Measurements from ENCODE around the gene ADAMTS16.

ADAMTS16 gene

DNA sequence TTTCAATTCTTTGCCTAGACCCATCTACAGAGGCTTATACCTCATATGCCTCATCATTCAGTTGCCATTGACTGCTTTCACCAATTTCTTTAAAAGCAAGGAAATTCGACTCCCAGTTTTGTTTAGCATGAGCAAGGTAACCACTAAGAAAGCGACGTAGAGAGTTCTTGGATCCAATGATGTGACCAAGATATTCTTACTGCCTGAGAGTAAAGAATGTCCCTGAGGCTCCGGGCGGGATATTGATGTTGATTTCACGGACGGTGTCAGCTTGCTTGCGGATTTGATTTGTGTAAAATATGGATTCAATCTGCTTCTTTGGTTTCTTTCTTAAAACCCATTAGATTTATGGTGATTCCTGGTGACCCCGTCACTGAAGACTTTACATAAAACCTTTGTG is 147.3 kb downstream of the ADAMTS16 start:
- DNase-seq, result no peak

DNA sequence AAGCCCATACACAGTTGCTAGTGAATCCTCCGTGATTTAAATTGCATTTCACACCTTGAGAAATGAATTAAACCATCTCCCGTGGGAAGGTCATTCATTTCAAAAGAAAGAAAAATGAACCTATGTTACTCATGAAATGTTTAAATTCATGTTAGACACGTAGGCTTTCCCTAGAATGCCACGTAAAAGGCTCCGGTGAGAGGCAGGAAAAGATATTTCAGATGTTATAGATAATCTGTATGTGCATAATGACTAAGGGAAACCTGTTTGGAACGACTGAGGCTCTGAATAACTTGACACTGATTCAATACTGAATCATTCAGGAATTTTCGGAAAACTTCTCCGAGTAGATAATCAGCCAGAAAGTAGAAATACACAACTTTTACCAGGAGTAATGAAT is 148.1 kb downstream of the ADAMTS16 start:
- no peak for DNase-seq

DNA sequence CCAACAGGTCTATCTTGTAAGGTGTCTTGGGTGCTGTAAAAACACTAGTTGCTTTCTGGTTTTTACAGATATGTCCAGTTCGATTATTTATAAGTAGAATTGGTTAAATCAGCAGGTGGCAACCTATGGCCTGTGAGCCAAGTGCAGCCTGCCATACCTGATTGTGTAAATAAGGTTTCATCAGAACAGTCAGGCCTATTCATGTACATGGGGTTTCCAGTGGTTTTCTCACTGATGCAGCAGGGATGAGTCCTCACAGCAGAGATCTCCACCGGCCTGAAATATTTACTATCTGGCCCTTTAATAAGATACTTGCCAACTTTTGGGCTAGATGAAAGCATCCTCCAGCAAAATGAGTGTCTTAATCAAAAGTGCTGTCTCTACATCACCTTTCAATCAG is 149.4 kb downstream of the ADAMTS16 start:
- DNase-seq, result no peak

DNA sequence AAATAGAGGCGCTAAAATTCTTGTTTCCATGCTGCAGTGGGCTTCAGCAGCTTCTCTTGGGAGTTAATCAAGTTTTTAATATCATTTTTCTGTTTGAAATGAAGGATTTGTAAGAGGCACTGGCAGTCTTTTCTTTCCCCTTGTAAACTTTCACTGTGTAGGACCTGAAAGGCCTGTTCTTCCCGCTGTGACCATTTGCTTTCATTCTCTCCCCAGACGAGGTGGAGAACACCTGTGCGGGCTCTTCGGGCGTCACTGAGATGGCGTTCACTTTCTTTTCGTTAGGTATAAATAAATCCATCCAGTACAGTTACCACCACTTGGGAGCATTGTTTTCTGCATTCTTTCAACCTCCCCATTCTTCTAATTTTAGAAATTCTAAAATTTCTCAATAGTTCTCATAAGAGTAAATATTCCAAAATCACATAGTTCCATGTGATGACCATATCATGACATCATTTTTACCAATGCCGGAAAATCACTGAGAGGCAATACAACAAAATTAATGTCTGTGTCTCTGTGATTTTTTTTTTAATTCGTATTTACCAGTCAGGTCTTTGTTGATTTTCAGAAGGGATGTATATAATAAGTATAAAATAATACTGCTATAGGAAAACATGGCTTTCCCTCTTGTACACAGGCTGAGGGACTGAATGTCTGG is 150.7 kb downstream of the ADAMTS16 start:
- no peak for DNase-seq

DNA sequence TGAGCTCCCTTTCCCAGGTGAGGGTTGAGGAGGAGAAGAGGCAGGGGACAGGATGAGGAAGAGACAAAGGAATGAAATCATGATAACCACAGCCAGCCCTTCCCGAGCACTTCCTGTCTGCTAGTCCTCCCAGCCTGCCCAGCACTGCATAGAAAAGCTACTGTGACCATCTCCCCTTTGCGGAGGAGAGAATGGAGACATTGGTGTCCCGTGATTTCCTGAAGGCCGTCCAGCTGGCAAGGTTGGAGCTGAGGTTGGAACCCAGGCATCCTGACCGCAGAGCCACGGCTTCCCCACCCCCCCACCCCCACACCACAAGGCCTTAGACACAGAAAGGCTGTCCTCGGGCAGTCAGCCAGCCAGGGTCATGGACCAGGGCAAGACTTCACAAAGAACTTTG is 151.2 kb downstream of the ADAMTS16 start:
- DNase-seq, result no peak

DNA sequence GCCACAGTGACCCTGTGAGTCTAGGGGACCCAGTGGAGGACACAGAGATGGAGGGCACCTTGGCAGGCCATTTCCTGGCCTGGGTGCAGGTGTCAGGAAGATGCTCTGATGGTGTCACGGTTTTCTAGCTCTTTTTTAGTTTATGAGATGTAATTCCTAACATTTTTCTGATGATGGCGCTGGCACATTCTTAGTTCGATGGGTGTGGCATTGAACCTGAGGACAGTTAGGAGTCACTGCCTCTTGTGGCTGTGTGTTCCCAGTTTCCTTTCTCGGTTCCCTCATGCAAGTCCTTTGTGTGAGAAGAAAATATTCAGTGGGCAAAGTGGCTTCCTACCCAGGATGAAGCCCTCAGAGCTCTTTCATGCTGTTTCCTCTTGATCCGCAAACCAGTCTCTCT is 152.9 kb downstream of the ADAMTS16 start:
- DNase-seq, result no peak

DNA sequence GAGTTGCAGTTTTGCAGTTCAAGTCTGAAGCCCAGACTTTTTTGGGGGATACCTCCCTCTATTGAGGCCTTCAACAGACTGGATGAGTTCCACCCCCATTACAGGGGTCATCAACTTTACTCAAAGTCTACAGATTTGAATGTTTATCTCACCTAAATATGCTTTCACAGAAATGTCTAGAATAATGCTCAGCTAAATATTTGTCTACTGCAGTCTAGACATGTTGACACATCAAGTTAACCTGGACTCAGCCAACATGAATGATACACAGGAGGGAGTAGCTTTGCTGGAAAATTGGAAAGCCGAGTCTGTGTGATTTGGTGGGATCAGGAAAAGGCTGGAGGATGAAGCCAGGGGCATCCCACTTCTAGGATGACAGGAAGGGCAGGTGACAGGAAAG is 154.3 kb downstream of the ADAMTS16 start:
- DNase-seq, result no peak

DNA sequence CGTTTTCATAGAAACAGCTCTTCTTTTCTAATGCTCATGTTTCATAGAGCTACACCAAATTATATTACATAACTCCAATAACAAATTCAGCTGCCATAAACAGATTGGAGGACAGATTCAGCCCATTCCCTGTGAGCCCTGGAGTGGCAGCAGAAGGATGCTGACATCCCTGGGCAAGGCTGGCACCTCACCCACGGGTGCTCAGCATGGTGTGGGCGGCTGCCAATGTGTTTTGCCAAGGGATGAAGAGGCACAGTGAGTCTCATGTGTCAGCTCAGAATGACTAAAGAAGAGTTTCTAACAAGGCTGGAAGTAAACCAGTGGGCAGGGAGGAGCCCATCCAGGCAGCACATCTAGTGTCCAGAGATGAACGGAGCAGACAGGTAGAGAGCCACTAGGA is 155.2 kb downstream of the ADAMTS16 start:
- peak in 32 of 58 donors; percentile 7 to 84 (median 49) for DNase-seq

DNA sequence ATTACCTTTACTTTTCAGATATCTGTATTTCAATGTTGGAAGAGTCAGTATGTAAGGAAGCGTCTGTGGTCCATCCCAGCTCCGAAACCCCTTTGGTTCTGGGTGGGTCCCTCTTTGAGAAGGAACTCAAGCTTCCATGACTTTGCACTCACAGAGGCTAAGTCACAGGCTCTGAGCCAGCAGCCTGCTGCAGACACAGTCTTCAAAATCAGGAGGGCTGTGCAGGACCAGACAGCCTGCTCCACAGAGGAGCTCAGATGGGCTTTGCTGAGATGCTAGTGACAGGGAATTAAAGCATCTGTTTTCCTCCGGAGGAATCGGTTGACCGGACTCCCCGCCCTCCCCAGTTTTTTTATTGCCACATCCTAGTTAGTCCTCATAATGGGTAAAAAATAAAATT is 155.9 kb downstream of the ADAMTS16 start:
- DNase-seq, result peak in 1 of 58 donors; percentile 21

DNA sequence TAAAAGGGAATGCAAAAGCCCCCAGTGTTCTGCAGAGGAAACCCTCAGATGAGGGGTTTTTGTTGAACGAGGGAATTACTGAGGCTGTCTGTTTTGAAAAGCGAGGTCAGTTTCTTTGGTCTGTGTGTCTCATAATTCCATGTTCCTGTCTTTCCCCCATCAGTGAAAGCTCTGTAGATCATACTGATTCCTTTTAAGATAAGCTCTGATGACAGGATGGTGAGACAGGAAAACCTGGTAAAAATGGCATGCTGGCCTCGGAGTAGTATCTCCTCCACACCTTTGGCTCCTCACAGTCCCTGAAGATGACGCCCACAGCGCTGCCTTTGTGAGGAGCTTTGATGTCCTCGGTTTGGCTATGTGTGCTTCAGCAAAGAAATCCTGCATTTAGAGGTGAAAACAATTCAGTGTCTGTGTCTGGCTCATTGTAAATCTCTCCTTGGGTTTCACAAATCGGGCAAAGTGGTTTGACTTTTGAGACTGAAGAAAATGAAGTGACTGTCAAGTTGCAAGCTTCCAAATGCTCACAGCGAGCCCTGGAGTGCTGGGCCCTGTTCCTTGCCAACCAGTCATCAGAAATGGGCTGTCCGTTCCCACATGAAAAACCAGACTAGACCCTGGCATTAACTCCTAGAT is 157.4 kb downstream of the ADAMTS16 start:
- peak in 1 of 58 donors; percentile 20 for DNase-seq

DNA sequence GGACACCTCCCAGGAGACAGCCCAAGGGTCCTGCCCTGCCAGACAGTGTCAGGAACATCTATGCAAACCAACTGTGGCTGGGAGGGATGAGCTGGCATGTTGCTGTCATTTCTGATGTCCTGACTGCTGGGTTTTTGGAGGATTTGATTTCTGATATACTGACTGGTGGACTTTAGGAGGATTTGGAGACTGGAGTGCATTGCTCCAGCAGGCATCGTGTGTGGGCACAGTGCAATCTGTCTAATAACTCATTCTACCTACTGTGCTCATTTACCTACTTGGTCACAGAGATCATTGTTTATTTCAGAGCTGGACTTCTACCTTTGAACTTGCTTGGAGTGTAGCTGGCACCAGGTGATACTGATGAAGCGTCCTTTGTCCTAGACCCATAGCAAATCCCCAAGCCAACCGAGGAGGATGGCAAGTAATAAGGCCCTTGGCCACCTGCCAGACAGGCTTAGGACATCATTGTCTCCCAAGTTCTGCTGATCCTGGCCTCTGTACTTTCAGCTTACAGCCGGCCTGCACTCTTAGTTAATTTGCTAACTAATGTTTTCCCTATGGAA is 158.0 kb downstream of the ADAMTS16 start:
- DNase-seq, result peak in 1 of 58 donors; percentile 45

DNA sequence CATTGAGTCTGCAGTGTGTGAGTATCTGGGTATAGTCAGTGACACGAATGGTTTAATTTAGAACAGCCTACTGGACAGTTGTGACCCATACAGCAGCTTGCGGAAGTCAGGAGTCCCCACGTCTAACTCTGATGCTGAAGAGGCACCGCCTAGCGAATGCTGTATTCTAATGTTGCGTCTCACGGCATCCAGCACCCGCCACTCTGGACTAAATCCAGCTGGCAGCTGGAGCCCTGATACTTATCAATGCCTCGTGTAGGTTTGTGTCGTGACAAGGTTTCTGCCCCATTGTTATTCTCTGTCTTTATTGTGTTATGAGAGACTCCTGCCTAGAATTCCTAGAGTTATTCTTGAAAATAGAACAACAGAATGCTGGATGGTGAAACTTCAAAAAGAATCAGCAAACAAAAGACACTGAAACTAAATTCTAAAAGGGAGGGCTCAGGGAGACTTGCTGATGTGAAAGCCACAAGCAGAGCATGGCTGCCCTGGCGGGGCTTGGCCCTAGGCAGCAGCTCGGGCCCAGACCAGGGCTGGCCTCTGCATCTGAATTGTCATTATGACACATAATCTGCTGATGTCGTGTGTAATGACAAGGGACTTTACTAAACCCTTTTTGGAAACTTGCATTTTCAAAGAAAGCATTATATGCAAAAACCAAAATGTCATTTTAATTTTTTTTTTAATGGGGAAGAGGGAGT is 158.9 kb downstream of the ADAMTS16 start:
- DNase-seq, result no peak

DNA sequence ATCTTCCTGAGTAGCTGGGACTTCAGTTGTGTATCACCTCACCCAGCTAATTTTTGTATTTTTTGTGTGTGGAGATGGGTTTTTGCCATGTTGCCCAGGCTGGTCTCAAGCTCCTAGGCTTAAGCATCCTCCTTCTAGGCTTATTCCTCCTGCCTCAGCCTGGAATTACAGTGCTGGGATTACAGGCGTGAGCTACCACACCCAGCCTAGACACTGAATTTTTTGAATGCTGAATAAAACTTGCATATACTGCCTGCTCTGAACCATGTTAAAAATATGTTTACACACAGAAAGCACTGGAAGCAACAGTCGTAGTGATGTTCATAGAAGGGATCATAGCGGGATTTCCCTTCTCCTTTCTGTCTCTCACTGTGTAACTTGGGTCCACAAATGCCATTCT is 161.0 kb downstream of the ADAMTS16 start:
- no peak for DNase-seq

DNA sequence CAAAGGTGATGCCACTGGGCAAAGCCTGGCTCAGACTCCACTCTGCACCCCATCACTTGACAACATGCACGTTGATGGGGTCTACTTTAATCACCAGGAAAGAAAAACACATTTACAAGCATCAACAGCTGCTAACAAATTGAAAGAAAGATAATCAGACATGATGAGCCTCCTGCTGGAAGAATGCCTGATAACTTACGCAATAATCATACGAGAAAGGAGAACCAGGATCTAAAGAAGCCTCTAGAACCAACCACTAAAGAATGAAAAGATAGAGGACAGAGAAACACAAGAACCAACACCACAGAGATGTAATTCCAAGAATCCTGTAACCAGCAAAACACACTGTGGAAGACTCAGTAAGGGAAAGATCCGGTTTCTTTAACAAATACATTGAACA is 162.1 kb downstream of the ADAMTS16 start:
- DNase-seq, result no peak

DNA sequence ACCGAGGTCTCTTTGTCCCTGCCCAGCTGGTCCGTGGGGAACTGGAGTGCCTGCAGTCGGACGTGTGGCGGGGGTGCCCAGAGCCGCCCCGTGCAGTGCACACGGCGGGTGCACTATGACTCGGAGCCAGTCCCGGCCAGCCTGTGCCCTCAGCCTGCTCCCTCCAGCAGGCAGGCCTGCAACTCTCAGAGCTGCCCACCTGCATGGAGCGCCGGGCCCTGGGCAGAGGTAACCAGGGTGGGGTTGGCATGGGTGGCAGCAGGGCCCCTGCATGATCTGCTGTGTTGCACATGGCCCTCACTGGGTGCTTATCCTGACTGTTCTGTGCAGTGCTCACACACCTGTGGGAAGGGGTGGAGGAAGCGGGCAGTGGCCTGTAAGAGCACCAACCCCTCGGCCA is 163.1 kb downstream of the ADAMTS16 start:
- DNase-seq, result no peak

DNA sequence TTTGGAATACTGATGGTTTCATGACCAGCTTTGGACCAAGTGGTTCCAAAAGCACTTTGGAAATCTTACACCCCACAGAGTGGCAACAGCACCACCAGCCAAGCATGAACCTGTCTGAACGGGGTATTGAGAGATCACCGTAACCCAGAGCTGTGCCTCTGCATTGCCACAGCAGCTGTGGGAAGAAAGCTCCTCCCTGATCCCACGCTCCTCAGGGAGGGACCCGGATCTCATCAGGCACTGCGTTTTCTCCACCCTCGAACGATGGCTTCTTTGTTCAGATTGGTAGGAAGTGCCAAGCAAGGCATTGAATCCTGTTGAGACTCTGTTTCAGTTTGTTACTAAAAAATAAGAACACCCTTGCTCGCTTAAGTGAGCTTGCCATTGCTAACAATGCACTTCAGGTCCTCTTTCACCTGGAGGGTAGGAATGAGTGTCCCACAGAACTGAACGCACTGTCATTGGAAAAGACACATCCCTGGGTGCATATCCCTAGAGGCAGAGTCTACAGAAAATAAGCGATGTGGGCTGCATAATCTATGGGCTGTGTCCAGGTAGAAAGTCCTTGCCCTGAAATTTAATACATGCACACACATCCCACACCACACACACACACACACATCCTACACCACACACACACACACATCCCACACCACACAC is 164.4 kb downstream of the ADAMTS16 start:
- DNase-seq, result peak in 1 of 58 donors; percentile 7

DNA sequence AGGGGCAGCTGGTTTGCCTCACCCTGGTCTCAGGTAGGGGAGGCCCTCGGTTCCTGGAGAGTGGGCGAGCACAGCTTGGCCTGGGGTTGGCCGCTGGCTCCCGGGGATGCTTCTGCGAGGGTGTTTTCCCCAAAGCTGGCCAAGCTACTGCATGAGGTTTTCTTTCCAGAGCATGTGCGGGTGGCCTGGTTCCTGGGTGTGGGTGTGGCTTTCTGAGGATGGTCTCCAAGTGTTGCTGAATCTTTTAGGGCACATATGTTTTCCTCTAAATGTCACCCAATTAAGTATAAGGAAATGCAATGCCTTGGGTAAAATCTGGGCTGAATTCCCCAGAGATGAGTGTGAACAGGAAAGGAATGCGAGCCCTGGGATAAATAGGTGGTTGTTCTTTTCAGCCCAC is 166.6 kb downstream of the ADAMTS16 start:
- DNase-seq, result peak in 9 of 58 donors; percentile 9 to 52 (median 28)

DNA sequence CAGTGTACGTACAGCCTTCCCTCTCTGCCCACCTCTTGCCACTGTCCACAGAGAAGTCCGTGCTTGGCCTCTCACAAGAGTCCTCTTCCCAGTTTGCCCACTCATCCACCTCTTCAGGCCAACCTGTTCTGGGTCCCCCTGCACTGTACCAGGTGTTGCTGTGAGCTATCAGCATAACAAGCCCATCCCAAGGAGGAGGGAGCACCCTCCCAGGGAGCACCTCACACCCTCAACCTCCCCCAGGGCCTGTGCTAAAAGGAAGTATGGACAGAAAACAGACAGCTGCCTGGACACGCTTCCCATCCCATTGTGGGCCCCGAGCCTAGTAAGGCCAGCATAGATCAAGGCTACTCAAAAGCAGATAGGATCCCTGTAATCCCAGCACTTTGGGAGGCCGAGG is 168.2 kb downstream of the ADAMTS16 start:
- no peak for DNase-seq

DNA sequence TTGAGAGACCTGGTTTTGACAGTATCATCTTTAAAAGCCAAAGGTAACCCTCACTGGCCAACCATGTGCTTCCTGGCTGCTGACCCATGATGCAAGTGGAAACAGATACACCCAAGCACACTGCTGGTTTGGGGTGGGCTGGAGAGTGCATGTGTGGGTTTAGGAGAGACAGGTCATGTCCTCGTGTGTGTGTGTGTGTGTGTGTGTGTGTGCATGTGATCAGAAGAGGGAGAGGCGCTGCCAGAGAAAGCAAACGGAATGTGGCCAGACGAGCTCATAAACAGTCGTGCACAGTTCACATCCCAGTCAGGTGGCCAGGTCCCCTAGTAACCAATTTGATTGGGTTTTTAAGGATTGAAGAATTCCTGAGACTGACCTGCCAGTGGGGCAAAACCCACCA is 169.5 kb downstream of the ADAMTS16 start:
- DNase-seq, result no peak

DNA sequence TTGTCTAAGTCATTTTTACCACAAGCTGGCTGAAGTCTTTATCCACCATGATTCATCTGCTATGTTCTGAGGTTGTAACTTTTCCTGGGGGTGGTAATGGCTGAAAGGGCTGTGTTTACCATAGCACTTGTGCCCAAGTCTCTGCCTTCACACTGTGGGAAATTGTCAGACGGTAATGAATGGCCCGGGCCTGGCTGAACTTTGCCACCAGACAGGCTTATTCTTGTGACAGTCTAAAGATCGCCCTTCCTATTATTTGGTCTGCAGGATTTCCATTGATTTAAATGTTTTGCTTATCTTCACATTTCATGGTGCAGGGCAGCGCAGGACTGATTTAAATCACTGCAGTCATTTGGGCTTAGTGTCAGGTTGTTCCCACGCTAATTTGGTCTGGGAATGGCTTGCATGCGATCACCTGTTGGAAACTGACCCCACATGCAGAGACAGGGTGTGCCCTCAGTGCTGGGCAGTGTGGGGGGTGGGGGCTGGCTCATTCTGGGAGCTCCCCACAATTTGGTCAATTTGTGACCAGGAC is 173.0 kb downstream of the ADAMTS16 start:
- no peak for DNase-seq

DNA sequence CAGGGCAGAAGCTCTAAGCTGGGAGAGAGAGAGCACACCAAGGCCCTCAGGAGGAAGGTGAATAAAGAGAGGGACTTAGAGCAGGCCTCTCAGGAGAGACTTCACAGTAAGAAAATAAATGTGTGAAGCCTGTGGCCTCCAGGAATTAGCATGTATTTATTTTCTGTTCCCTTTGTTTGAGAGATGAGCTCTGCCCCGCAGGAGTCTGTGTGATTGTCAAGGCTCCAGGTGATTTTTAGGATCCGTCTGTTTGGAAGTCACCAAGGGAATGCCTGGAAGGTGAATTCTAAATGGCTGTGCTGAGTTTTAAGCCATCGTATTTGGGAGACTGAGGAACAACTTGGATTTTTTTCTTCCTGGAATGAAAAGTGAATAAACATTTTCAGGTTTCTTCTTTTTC is 174.0 kb downstream of the ADAMTS16 start:
- DNase-seq, result no peak

DNA sequence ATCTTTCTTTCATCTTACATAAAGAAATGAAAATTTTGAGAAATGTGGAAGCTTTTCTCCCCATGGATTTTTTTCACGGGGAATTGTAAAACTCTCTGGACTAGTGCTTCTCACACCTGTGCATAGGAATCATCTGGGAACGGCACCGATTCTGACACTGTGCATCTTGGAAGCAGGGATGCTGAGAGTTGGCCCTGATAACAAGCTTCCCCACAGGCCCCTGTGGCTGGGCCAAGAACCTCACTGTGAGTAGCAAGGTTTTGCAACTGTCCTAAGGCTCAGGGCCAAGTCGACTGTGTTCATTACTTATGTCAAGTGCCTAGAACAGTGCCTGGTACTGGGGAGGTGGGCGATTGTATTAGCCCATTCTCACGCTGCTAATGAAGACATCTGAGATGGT is 174.5 kb downstream of the ADAMTS16 start:
- DNase-seq, result no peak
